PC-3 (cell line): ENCODE results near the gene TENT4B. TPM values are rescaled to one million over a fixed set of nuclear protein-coding genes. Genes with fewer than 3 reads are reported as not detected.
"Not testable (repeated sequence)": the region's sequence is repeated elsewhere in the genome, so short reads cannot be mapped to it uniquely, and the experiment has no call there.

Experiments
- ATAC-seq: fragments of 200-7000 bp; cut with Tn5 transposase; 2 replicates; pipeline ENCODE4 v1.9.1; 2020; ENCODE audit warnings: mild to moderate bottlenecking, moderate library complexity
- BruUV-seq: library from RNA; stranded (reverse); fragments of 400-500 nt; replicated peaks from 2 replicates; lab custom pipeline; 2021; lab: Mats Ljungman, UMichigan
- CTCF ChIA-PET: fragments of 300-600 bp; sonication (Branson Sonifier 250); formaldehyde crosslinking; loops from one replicate; lab custom pipeline; 2022; ENCODE audit warnings: antibody characterized with exemption; lab: Charles Lee
- POLR2A ChIA-PET: fragments of 300-600 bp; sonication (Branson Sonifier 250); formaldehyde crosslinking; loops from one replicate; lab custom pipeline; 2022; ENCODE audit warnings: antibody characterized with exemption; ENCODE audit not compliant: unreplicated experiment; lab: Charles Lee
- DNase-seq: peaks from one replicate; pipeline ENCODE4 v3.0.0-alpha.2; 2015
- H2AFZ ChIP-seq: fragments of 300-600 bp; sonication (generic); 2 replicates; pipeline ENCODE4 v1.6.0; 2016; ENCODE audit warnings: antibody characterized with exemption, low read length
- H3F3A ChIP-seq: fragments of 300-600 bp; sonication (generic); one replicate; pipeline ENCODE4 v1.6.0; 2017; ENCODE audit warnings: antibody characterized with exemption, low read length, control low read depth, mild to moderate bottlenecking; ENCODE audit not compliant: unreplicated experiment
- H3K27ac ChIP-seq: fragments of 300-600 bp; sonication (generic); 2 replicates; pipeline ENCODE4 v1.5.1; 2016; ENCODE audit warnings: mild to moderate bottlenecking, low read length
- H3K27me3 ChIP-seq: fragments of 300-600 bp; sonication (generic); 2 replicates; pipeline ENCODE4 v1.6.1; 2016; ENCODE audit warnings: low read length, mixed read lengths
- H3K36me3 ChIP-seq: fragments of 300-600 bp; sonication (generic); 2 replicates; pipeline ENCODE4 v1.6.1; 2016; ENCODE audit warnings: low read depth, mixed run types, low read length, mixed read lengths
- H3K4me1 ChIP-seq: fragments of 300-600 bp; sonication (generic); 2 replicates; pipeline ENCODE4 v1.5.1; 2016; ENCODE audit warnings: low read length; ENCODE audit not compliant: insufficient read depth
- H3K4me2 ChIP-seq: fragments of 300-600 bp; sonication (generic); 2 replicates; pipeline ENCODE4 v1.6.0; 2016; ENCODE audit warnings: low read length
- H3K4me3 ChIP-seq: fragments of 300-600 bp; sonication (generic); 2 replicates; pipeline ENCODE4 v1.5.1; 2016; ENCODE audit warnings: mild to moderate bottlenecking, low read length, mixed read lengths
- H3K79me2 ChIP-seq: fragments of 300-600 bp; sonication (generic); 2 replicates; pipeline ENCODE4 v1.6.1; 2017; ENCODE audit warnings: low read length, mixed read lengths
- H3K9ac ChIP-seq: fragments of 300-600 bp; sonication (generic); 2 replicates; pipeline ENCODE4 v1.6.0; 2016; ENCODE audit warnings: mild to moderate bottlenecking, low read length
- H3K9me2 ChIP-seq: fragments of 300-600 bp; sonication (generic); replicated peaks from 2 replicates; pipeline ENCODE4 v1.6.1; 2016; ENCODE audit warnings: mixed run types, low read length, mixed read lengths
- H3K9me3 ChIP-seq: fragments of 300-600 bp; sonication (generic); 2 replicates; pipeline ENCODE4 v1.6.1; 2016; ENCODE audit warnings: low read length, mixed read lengths
- H4K20me1 ChIP-seq: fragments of 300-600 bp; sonication (generic); 2 replicates; pipeline ENCODE4 v1.6.1; 2016; ENCODE audit warnings: low read length, mixed read lengths
- EZH2 ChIP-seq: fragments of 300-600 bp; sonication (generic); IDR thresholded peaks from one replicate; pipeline ENCODE4 v1.6.1; 2017; ENCODE audit warnings: antibody characterized with exemption, mild to moderate bottlenecking, low read length; ENCODE audit not compliant: unreplicated experiment
- EZH2phosphoT487 ChIP-seq: fragments of 300-600 bp; sonication (generic); IDR thresholded peaks from 2 replicates; pipeline ENCODE4 v1.6.1; 2018; ENCODE audit warnings: mild to moderate bottlenecking, antibody characterized with exemption, low read length, borderline replicate concordance
- intact Hi-C: fragments of 100-400 bp; cut with micrococcal nuclease; formaldehyde crosslinking; loops from 2 replicates; pipeline ENCODE4 v1.9.0; 2023
- total RNA-seq: library from RNA; depleted of rRNA; stranded (reverse); fragments of >200 nt; gene quantifications from 2 replicates; pipeline ENCODE4 v1.2.3, GENCODE V29; 2014
- TF ChIP-seq, protein P1 (sequence below): fragments of 300-600 bp; sonication (generic); conservative IDR thresholded peaks from 2 replicates; pipeline ENCODE4 v1.5.1; 2017; ENCODE audit warnings: antibody characterized with exemption, low read depth, mild to moderate bottlenecking, low read length

Gene TENT4B
- total RNA-seq, 1 experiment from 2014 or later: 6.3 TPM

DNA sequence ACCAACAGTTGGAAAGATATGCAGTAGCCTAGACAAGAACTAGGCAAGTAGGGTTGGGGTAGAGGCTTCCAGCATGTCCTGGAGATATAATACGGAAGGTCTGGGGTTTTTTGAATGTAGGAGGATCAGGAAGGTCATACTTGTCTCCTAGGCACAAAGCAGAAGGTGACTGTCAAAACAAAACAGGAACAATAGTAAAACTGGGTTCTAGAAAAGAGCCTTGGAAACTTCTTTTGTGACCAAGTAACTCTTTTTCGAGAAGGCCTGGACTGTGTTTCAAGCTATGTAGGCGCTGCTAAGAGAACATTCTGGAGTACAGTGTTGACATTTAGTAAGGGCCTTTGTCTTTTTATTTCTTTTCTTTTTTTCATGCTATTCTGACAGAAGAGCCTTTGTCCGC lies 26.9 kb upstream of the TENT4B start:
- Histone ChIP-seq H3K27ac (no peak overlapping the region), H3K27me3 (no peaks in the 10 kb centered on the region), H4K20me1 (no peaks in the 10 kb centered on the region), H3K79me2 (no peaks in the 10 kb centered on the region), H3K9ac (no peak overlapping the region), H3K4me2 (no peak overlapping the region), H3K4me1 (no peaks in the 10 kb centered on the region), H3K9me2 (no peaks in the 10 kb centered on the region), H3K36me3 (no peaks in the 10 kb centered on the region), H3K9me3 (no peaks in the 10 kb centered on the region), H2AFZ (no peak overlapping the region), H3F3A (no peaks in the 10 kb centered on the region), H3K4me3 (no peak overlapping the region)
- CTCF ChIA-PET: no interaction called here
- intact Hi-C loops: no loop called here
- BruUV-seq: no TSS peak
- no peak for TF ChIP-seq EZH2
- TF ChIP-seq EZH2phosphoT487: no peak
- POLR2A ChIA-PET: no interaction called here
- DNase-seq (no peak), ATAC-seq (no peak)

DNA sequence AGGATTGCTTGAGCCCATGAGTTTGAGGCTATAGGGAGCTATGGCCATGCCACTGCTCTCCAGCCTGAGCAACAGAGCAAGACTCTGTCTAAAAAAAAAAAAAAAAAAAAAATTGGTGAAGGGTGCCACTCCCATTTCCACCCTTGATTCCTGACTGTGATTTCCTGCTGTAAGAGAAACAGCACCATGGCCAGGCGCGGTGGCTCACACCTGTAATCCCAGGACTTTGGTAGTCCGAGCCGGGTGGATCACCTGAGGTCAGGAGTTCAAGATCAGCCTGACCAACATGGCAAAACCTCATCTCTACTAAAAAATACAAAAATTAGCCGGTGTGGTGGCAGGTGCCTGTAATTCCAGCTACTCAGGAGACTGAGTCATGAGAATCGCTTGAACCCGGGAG lies 20.5 kb upstream of the TENT4B start:
- H3K9me3 ChIP-seq, H3K9ac ChIP-seq, H3K9me2 ChIP-seq, H3K27ac ChIP-seq, H3K27me3 ChIP-seq, ATAC-seq, H3K36me3 ChIP-seq, H3K4me1 ChIP-seq, intact Hi-C loops, POLR2A ChIA-PET, DNase-seq, H3K4me3 ChIP-seq, H3F3A ChIP-seq, H2AFZ ChIP-seq, H3K4me2 ChIP-seq, H3K79me2 ChIP-seq, BruUV-seq, H4K20me1 ChIP-seq: not testable (repeated sequence)
- CTCF ChIA-PET: interaction anchor here (0.5 kb wide), 1 partner anchor 59 kb away, joined by 3 read pairs; no protein-coding TSS in a partner anchor

DNA sequence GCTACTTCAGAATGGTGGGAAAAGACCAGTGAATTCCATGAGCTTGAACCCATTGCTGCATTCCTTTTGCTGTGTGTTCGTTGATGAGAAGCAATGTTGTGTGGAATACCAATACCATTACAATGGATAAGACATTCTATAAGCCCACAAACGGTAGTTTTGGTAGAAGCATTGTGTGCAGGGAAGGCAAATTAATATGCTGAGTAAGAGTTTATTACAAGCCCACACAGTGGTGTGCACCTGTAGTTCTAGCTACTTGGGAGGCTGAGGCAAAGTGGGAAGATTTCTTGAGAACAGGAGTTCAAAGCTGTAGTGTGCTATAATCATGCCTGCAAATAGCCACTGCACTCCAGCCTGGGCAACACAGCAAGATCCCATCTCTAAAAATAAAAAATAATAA lies 19.9 kb upstream of the TENT4B start:
- BruUV-seq: no TSS peak
- no peak overlapping the region for H3K4me2 ChIP-seq
- H3K9me2 ChIP-seq: no peaks in the 10 kb centered on the region
- no peaks in the 10 kb centered on the region for H3K9me3 ChIP-seq
- H3K4me1 ChIP-seq: no peaks in the 10 kb centered on the region
- ChIA-PET POLR2A (no interaction called here), CTCF (no interaction called here)
- no peak overlapping the region for H3K4me3 ChIP-seq
- H3F3A ChIP-seq: no peaks in the 10 kb centered on the region
- no peak for ATAC-seq
- TF ChIP-seq EZH2 (no peak), EZH2phosphoT487 (no peak)
- TF ChIP-seq, protein P1, sequence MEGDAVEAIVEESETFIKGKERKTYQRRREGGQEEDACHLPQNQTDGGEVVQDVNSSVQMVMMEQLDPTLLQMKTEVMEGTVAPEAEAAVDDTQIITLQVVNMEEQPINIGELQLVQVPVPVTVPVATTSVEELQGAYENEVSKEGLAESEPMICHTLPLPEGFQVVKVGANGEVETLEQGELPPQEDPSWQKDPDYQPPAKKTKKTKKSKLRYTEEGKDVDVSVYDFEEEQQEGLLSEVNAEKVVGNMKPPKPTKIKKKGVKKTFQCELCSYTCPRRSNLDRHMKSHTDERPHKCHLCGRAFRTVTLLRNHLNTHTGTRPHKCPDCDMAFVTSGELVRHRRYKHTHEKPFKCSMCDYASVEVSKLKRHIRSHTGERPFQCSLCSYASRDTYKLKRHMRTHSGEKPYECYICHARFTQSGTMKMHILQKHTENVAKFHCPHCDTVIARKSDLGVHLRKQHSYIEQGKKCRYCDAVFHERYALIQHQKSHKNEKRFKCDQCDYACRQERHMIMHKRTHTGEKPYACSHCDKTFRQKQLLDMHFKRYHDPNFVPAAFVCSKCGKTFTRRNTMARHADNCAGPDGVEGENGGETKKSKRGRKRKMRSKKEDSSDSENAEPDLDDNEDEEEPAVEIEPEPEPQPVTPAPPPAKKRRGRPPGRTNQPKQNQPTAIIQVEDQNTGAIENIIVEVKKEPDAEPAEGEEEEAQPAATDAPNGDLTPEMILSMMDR: no peak
- no peaks in the 10 kb centered on the region for H3K36me3 ChIP-seq
- no peaks in the 10 kb centered on the region for H3K79me2 ChIP-seq
- H3K27ac ChIP-seq: no peak overlapping the region
- H4K20me1 ChIP-seq: no peaks in the 10 kb centered on the region
- intact Hi-C loops: no loop called here
- no peak overlapping the region for H3K9ac ChIP-seq
- DNase-seq: no peak
- no peaks in the 10 kb centered on the region for H3K27me3 ChIP-seq
- no peak overlapping the region for H2AFZ ChIP-seq

DNA sequence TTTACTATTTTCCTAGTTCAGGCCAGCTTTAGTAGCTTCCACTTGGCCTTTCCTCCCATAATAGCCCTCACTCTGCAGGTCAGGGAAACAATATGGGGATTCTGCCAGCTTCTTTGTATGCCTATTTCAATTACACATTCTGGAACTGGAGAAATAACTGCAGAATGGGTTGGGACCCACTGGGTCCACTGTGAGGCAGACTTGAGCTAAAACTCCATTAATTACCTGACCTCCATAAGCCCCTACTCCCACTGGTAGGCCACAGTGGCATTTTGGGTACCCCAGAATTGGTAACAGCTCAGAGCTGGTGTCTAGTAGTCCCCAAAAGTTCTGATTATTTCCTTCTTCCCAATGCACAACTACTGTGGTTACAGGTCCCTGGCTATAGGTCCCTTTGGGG lies 16.7 kb upstream of the TENT4B start:
- no peak for ATAC-seq
- CTCF ChIA-PET: interaction anchor here (0.6 kb wide), 2 partner anchors 70 to 74 kb away, joined by 3 to 7 read pairs; no protein-coding TSS in a partner anchor
- no peak for DNase-seq
- no peak overlapping the region for H3K4me2 ChIP-seq
- no peaks in the 10 kb centered on the region for H3K9me2 ChIP-seq
- no peak overlapping the region for H3K9ac ChIP-seq
- no peak overlapping the region for H2AFZ ChIP-seq
- no peaks in the 10 kb centered on the region for H3K79me2 ChIP-seq
- H3K9me3 ChIP-seq: no peaks in the 10 kb centered on the region
- no peaks in the 10 kb centered on the region for H3F3A ChIP-seq
- no peaks in the 10 kb centered on the region for H4K20me1 ChIP-seq
- TF ChIP-seq, protein P1: no peak
- TF ChIP-seq EZH2phosphoT487: no peak
- no peak for TF ChIP-seq EZH2
- POLR2A ChIA-PET: no interaction called here
- H3K27ac ChIP-seq: no peak overlapping the region
- H3K36me3 ChIP-seq: no peaks in the 10 kb centered on the region
- no peaks in the 10 kb centered on the region for H3K27me3 ChIP-seq
- H3K4me1 ChIP-seq: no peaks in the 10 kb centered on the region
- no peak overlapping the region for H3K4me3 ChIP-seq
- intact Hi-C loops: no loop called here
- no TSS peak for BruUV-seq
